Progenitor cell of endocrine pancreas (in vitro differentiated cells): ENCODE data around the gene TOM1L2. TPM values are rescaled to one million over a fixed set of nuclear protein-coding genes. Genes with fewer than 3 reads are reported as not detected.

Experiments
- DNase-seq: peaks from one replicate; pipeline ENCODE4 v3.0.0; 2021; ENCODE audit warnings: low spot score; ENCODE audit not compliant: unreplicated experiment
- H3K27ac Mint-ChIP-seq: 2 replicates; pipeline ENCODE4 v1.8.0; 2021; ENCODE audit warnings: mild to moderate bottlenecking, moderate library complexity, mixed read lengths
- H3K27me3 Mint-ChIP-seq: 2 replicates; pipeline ENCODE4 v1.8.0; 2021; ENCODE audit warnings: mixed read lengths
- H3K36me3 Mint-ChIP-seq: 2 replicates; pipeline ENCODE4 v1.8.0; 2022; ENCODE audit warnings: mixed read lengths; ENCODE audit not compliant: insufficient read depth
- H3K4me1 Mint-ChIP-seq: 2 replicates; pipeline ENCODE4 v1.8.0; 2021; ENCODE audit warnings: low read depth, mixed read lengths
- H3K4me3 Mint-ChIP-seq: 2 replicates; pipeline ENCODE4 v1.8.0; 2021; ENCODE audit warnings: low read depth, mild to moderate bottlenecking, moderate library complexity, mixed read lengths
- H3K9me3 Mint-ChIP-seq: 2 replicates; pipeline ENCODE4 v1.8.0; 2021; ENCODE audit warnings: low read depth, mixed read lengths
- CTCF ChIP-seq: fragments of 200-600 bp; sonication (generic); IDR thresholded peaks from one replicate; pipeline ENCODE4 v1.5.0; 2021; ENCODE audit warnings: antibody characterized with exemption, mild to moderate bottlenecking; ENCODE audit not compliant: unreplicated experiment
- total RNA-seq: library from RNA; stranded (reverse); gene quantifications from 2 replicates; pipeline ENCODE4 v1.2.1, GENCODE V29; 2021

Gene TOM1L2
- total RNA-seq, 1 donor from 2014 or later, result 29.4 TPM

- H3K36me3 Mint-ChIP-seq, result peaks cover 4% of the 10 kb centered on the region
- no peak for DNase-seq
- no peak overlapping the region for H3K4me3 Mint-ChIP-seq
- H3K27ac Mint-ChIP-seq, result no peak overlapping the region
- no peaks in the 10 kb centered on the region for H3K9me3 Mint-ChIP-seq
- no peak for TF ChIP-seq CTCF
- H3K27me3 Mint-ChIP-seq, result no peaks in the 10 kb centered on the region
- peaks cover 3% of the 10 kb centered on the region for H3K4me1 Mint-ChIP-seq
Measured at GRCh38 chr17:18017958-18018357, 45.8 kb upstream of the TOM1L2 start.

GRCh38 chr17:18016426-18016825, 44.2 kb upstream of the TOM1L2 start:
- DNase-seq, result no peak
- TF ChIP-seq CTCF, result no peak
- Mint-ChIP-seq H3K4me3 (no peak overlapping the region), H3K4me1 (peaks cover 3% of the 10 kb centered on the region), H3K27ac (no peak overlapping the region), H3K36me3 (peaks cover 6% of the 10 kb centered on the region), H3K9me3 (no peaks in the 10 kb centered on the region), H3K27me3 (no peaks in the 10 kb centered on the region)

- DNase-seq, result no peak
- Mint-ChIP-seq H3K9me3 (no peaks in the 10 kb centered on the region), H3K27me3 (no peaks in the 10 kb centered on the region), H3K36me3 (peaks cover 7% of the 10 kb centered on the region), H3K27ac (peak overlapping the region; percentile 49), H3K4me3 (no peak overlapping the region), H3K4me1 (peaks cover 3% of the 10 kb centered on the region)
- no peak for TF ChIP-seq CTCF
Measured at GRCh38 chr17:18015593-18015992, 43.4 kb upstream of the TOM1L2 start.

- peaks cover 3% of the 10 kb centered on the region for H3K4me1 Mint-ChIP-seq
- no peaks in the 10 kb centered on the region for H3K9me3 Mint-ChIP-seq
- H3K4me3 Mint-ChIP-seq, result no peak overlapping the region
- no peak for DNase-seq
- H3K27me3 Mint-ChIP-seq, result no peaks in the 10 kb centered on the region
- peaks cover 16% of the 10 kb centered on the region for H3K36me3 Mint-ChIP-seq
- no peak for TF ChIP-seq CTCF
- no peak overlapping the region for H3K27ac Mint-ChIP-seq
Measured at GRCh38 chr17:18014006-18014405, 41.8 kb upstream of the TOM1L2 start.

- Mint-ChIP-seq H3K27me3 (peaks cover 3% of the 10 kb centered on the region), H3K4me3 (no peak overlapping the region)
Measured at GRCh38 chr17:18011286-18011685, 39.1 kb upstream of the TOM1L2 start.

More at GRCh38 chr17:18011286-18011685, 39.1 kb upstream of the TOM1L2 start:
- H3K4me1 Mint-ChIP-seq, result peaks cover 1% of the 10 kb centered on the region
- H3K27ac Mint-ChIP-seq, result no peak overlapping the region
- H3K36me3 Mint-ChIP-seq, result peaks cover 21% of the 10 kb centered on the region
- H3K9me3 Mint-ChIP-seq, result no peaks in the 10 kb centered on the region
- TF ChIP-seq CTCF, result no peak
- no peak for DNase-seq
